Esophagus muscularis mucosa (tissue), 4 donors: ENCODE measurements around the gene SLC12A7.

Source experiments
- EP300 ChIP-seq: sonication (generic); formaldehyde crosslinking; IDR thresholded peaks from one replicate; pipeline ENCODE4 v1.6.1; 2017; ENCODE audit warnings: antibody characterized with exemption
- POLR2A ChIP-seq: fragments of 450-650 bp; IDR thresholded peaks from one replicate; pipeline ENCODE4 v1.6.1; 2017; ENCODE audit warnings: antibody characterized with exemption, moderate library complexity, mild to moderate bottlenecking, low read depth
- POLR2AphosphoS5 ChIP-seq, 2 donors: sonication (generic); formaldehyde crosslinking; IDR thresholded peaks; one replicate each; pipeline ENCODE4 v1.6.1; 2017; ENCODE audit warnings: antibody characterized with exemption in 2 of 2
- TF ChIP-seq, protein P1 (sequence below), 3 experiments: fragments of 200-600 bp in 2 of 3; fragments of 450-650 bp in 1 of 3; sonication (generic) in 2 of 3; IDR thresholded peaks; one replicate each; pipeline ENCODE4 v1.5.1; 2017 to 2019; ENCODE audit warnings: antibody characterized with exemption in 3 of 3, mild to moderate bottlenecking in 2 of 3, moderate library complexity in 1 of 3

DNA sequence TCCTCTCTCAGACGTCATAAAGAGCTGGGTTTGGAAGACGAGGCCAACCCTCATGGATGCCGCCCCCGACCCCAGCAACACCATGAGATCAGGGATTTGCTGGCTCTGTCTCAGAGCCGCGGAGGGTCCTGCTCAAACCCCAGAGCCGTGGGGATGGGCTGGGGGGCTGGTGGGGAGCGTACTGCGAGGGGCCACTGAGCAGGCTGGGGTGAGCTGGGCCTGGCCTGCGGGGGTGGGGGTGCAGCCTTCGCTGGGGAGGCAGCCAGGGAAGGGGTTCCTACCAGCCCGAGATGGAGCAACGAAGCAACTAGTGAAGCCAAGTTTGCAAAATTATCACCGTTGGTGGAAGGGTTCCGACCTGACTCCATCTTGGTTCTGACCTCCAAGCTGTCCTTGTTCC, 5.1 kb upstream of the SLC12A7 start:
- TF ChIP-seq, protein P1, sequence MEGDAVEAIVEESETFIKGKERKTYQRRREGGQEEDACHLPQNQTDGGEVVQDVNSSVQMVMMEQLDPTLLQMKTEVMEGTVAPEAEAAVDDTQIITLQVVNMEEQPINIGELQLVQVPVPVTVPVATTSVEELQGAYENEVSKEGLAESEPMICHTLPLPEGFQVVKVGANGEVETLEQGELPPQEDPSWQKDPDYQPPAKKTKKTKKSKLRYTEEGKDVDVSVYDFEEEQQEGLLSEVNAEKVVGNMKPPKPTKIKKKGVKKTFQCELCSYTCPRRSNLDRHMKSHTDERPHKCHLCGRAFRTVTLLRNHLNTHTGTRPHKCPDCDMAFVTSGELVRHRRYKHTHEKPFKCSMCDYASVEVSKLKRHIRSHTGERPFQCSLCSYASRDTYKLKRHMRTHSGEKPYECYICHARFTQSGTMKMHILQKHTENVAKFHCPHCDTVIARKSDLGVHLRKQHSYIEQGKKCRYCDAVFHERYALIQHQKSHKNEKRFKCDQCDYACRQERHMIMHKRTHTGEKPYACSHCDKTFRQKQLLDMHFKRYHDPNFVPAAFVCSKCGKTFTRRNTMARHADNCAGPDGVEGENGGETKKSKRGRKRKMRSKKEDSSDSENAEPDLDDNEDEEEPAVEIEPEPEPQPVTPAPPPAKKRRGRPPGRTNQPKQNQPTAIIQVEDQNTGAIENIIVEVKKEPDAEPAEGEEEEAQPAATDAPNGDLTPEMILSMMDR (IDR thresholded peaks at IDR 0.05) = no peak
- TF ChIP-seq POLR2A (no peak), EP300 (no peak), POLR2AphosphoS5 (IDR thresholded peaks at IDR 0.05) (no peak)
